22Rv1 (cell line): ENCODE data around the gene TMEM164.

Experiments
- H3K27ac ChIP-seq: fragments of 450-650 bp; 2 replicates; pipeline ENCODE4 v1.5.1; 2017
- ZFX ChIP-seq: fragments of 450-650 bp; IDR thresholded peaks from 2 replicates; pipeline ENCODE4 v1.6.1; 2017; ENCODE audit warnings: antibody characterized with exemption, borderline replicate concordance
- TF ChIP-seq, protein P1 (sequence below): fragments of 450-650 bp; IDR thresholded peaks from 2 replicates; pipeline ENCODE4 v1.5.1; 2017; ENCODE audit warnings: mild to moderate bottlenecking

TMEM164 gene

DNA sequence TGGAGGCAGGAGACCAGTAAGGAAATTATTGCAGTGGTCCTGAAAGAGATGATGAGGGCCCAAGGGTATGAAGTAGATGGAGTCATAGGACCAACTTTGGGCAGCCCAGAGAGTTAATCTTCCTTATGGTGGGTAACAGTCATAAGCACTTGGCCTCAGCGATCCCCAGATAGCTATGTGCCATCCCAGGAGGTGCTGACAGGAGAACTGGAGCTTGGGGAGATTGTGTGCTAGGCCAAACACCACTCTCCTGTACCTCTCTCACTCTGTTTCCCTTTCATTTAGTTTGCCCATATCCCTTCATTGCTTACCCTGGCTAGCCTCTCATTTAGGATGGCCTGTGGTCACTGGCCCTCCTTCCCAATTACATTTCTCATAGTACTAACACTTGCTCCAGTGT is 60.0 kb downstream of the TMEM164 start:
- no peak overlapping the region for H3K27ac ChIP-seq

DNA sequence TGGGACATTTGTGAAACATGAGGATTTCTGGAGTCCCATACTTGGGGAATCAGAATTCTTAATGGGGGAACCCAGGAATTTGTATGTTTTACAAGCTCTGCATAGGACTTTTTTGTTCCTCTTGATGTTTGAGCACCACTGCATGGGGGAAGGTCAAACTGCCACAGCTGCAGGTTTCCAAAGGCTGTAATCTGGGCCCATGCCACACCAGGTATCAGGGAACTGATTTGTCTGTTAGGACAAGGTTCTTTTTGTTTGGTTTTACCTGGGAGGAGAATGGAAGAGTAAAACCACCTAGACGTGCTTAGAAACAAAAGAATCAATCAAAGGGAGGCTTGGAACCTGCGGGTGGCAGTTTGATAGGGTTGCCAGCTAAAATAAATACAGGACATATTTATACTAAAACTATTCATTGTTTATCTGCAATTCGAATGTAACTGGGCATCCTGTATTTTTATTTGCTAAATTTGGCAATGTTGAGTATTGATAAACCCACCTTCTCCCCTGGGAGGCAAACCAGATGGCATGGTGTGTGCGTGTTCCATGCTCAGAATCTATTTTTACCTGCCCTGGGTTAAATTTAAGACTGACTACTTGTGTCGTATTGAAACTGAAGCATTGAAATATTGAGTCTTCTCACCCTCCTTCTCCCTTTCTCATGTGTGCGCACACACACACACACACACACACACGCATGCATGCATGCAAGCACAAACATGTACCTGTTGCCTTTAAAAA is 63.7 kb downstream of the TMEM164 start:
- TF ChIP-seq, protein P1, sequence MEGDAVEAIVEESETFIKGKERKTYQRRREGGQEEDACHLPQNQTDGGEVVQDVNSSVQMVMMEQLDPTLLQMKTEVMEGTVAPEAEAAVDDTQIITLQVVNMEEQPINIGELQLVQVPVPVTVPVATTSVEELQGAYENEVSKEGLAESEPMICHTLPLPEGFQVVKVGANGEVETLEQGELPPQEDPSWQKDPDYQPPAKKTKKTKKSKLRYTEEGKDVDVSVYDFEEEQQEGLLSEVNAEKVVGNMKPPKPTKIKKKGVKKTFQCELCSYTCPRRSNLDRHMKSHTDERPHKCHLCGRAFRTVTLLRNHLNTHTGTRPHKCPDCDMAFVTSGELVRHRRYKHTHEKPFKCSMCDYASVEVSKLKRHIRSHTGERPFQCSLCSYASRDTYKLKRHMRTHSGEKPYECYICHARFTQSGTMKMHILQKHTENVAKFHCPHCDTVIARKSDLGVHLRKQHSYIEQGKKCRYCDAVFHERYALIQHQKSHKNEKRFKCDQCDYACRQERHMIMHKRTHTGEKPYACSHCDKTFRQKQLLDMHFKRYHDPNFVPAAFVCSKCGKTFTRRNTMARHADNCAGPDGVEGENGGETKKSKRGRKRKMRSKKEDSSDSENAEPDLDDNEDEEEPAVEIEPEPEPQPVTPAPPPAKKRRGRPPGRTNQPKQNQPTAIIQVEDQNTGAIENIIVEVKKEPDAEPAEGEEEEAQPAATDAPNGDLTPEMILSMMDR: no peak
- TF ChIP-seq ZFX: no peak
- H3K27ac ChIP-seq: no peak overlapping the region

More for the DNA sequence above, 60.0 kb downstream of the TMEM164 start:
- TF ChIP-seq ZFX: no peak
- TF ChIP-seq, protein P1: no peak

DNA sequence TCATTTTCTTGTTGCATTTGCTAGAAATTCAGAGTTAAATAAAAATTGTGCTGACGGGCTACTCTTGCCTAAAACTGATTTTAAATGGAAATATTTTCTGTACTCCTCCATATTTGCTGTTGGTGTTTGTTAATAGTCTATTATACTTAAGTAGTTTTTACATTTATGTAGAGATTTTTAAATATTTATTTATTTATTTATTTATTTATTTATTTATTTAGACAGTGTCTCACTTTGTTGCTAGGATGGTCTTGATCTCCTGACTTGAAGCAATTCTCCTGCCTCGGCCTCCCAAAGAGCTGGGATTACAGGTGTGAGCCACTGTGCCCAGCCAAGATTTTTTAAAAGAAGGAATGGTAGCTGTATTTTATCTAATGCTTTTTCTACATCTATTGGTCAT is 68.1 kb downstream of the TMEM164 start:
- TF ChIP-seq ZFX: no peak
- TF ChIP-seq, protein P1: no peak
- H3K27ac ChIP-seq: no peak overlapping the region

DNA sequence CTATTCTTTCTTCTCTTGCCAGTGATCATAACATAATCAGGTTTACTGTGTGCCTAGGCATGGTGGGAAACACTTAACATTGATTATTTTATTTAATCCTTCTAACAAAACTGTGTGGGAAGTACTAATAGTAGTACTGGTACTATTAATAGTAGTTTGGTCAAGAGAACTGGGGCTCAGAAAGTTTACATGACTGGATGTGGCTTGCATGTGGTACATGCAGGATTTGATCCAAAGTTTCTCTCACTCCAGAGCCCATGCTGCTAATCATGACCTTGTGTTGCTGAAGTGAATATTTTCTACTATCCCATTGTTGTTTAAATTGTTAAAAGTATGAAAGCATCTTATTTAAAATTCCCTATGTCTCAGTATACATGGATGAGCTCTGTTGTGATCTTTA is 78.4 kb downstream of the TMEM164 start:
- peak overlapping the region; percentile 61 for H3K27ac ChIP-seq
- TF ChIP-seq, protein P1: no peak
- TF ChIP-seq ZFX: no peak

DNA sequence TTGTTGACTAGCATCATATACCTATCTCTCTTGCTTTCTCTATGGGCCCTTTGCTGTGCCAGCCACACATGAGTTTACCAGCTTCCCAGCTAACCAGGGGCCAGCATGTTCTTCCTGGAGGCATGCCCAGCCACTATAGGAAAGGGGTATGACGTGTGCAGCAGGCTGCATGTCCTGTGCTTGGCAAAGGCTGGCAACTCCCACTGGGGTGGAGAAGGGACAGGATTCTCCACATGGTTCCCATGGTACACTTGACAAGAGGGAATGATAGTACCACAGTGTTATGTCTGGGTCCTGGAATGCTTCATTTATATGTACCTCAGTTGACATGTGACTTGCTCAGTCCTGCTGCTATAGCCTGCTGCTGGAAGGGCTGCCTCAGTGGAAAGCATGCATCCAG is 78.8 kb downstream of the TMEM164 start:
- peak overlapping the region; percentile 61 for H3K27ac ChIP-seq
- no peak for TF ChIP-seq ZFX

DNA sequence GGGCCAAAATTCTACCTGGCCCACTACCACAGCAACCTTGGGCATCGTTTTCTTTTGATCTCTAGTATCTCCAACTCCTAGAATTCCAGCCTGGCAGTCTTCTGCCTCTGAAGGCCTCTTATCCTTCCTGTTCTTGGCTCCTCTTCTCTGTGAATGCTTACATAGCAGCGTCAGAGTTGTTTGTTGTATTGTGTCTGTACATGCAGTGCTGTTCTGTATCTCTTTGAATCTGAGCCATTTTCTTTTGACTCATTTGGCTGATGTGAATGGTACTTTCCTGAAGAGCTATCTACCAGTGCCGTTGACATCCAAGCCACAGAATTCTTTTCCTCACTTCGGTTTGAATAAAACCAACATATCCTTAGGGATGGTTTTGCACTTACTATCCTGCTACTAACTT is 79.2 kb downstream of the TMEM164 start:
- TF ChIP-seq, protein P1: no peak
- no peak for TF ChIP-seq ZFX
- H3K27ac ChIP-seq: peak overlapping the region; percentile 61

DNA sequence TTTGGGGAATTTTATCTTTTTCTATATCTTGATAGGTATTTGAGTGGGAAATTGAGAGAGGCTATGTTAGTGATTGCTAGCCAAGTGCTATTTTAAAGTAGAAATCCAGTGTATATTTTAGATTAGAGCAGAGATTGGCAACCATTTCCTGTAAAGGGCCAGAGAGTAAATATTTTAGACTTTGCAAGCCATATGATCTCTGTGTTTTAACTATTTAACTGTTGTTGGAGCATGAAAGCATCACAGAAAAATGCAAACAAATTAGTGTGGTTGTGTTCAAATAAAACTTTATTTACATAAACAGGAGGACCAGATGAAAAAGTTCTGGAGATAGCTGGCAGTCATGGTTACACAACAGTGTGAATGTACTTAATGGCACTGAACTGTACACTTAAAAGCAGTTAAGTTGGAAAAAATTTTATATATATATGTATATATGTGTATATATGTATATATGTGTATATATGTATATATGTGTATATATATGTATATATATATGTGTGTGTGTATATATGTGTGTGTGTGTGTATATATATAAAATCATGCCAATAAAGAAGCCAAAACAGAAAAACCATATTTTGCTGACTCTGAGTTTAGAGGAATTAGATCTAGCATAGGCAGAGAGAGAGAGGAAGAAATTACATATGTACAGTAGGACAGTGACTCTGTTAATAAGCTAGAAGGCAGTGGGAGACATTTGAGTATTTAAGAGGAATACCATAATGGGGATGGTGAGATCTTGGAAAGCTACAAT is 83.4 kb downstream of the TMEM164 start:
- TF ChIP-seq, protein P1: no peak
- no peak for TF ChIP-seq ZFX
- peak overlapping the region; percentile 47 for H3K27ac ChIP-seq
